Panc1 (cell line): Measurements from ENCODE around the gene OR9Q1. TPM values are rescaled to one million over a fixed set of nuclear protein-coding genes. Genes with fewer than 3 reads are reported as not detected.

Experiments used
- total RNA-seq: library from RNA; stranded (reverse); gene quantifications from one replicate; pipeline ENCODE4 v1.2.1, GENCODE V29; 2021; ENCODE audit not compliant: unreplicated experiment

The OR9Q1 gene
- total RNA-seq, 1 experiment from 2014 or later = not detected

Other genes with a start within 250 kb of the OR9Q1 start
- not detected for gene OR6Q1, start 7.1 kb downstream of the OR9Q1 start, total RNA-seq
- not detected for gene OR9I1, start 101.6 kb downstream of the OR9Q1 start, total RNA-seq
- gene OR9Q2, start 165.2 kb downstream of the OR9Q1 start, total RNA-seq = not detected
- not detected for gene OR1S2, start 180.3 kb downstream of the OR9Q1 start, total RNA-seq
- gene OR1S1, start 188.8 kb downstream of the OR9Q1 start, total RNA-seq = not detected
- gene OR10Q1, start 205.0 kb downstream of the OR9Q1 start, total RNA-seq = not detected
- gene OR10W1, start 244.4 kb downstream of the OR9Q1 start, total RNA-seq = not detected